Measurements from ENCODE around the gene HBQ1. TPM values are rescaled to one million over a fixed set of nuclear protein-coding genes. Genes with fewer than 3 reads are reported as not detected.

HBQ1 gene
- total and polyA plus RNA-seq, 4 donors, result 50.9 TPM; not detected in 3

GRCh38 chr16:193441-193840 is 13.2 kb downstream of the HBQ1 start:
- H3K36me3 ChIP-seq (ENCODE audit: control insufficient read depth in 4 of 4, insufficient read depth in 3 of 4, low read depth in 1 of 4, low read length in 3 of 4), result peaks cover 27 to 74% (median 60%) of the 10 kb centered on the region in 4 donors
- WGBS, result 96% methylated on average over 13 of the region's 15 CpGs
- H3K27ac ChIP-seq (ENCODE audit: low read depth in 1 of 2, low read length in 2 of 2), result no peak overlapping the region
- H3K4me3 ChIP-seq (ENCODE audit: low read depth in 1 of 3, low read length in 3 of 3), result no peak overlapping the region
- no peak overlapping the region for H3K9ac ChIP-seq (ENCODE audit: low read depth in 1 of 2, low read length in 2 of 2)
- no peak for DNase-seq (ENCODE audit: low spot score)
- H3K27me3 ChIP-seq (ENCODE audit: control insufficient read depth in 4 of 4, insufficient read depth in 4 of 4, low read length in 3 of 4), result no peaks in the 10 kb centered on the region
- H3K9me3 ChIP-seq (ENCODE audit: control insufficient read depth in 4 of 4, low read length in 3 of 4), result no peaks in the 10 kb centered on the region
- TF ChIP-seq FOXA1 (IDR thresholded peaks at IDR 0.05) (no peak), TAF1 (conservative IDR thresholded peaks at IDR 0.05) (no peak), ATF3 (IDR thresholded peaks at IDR 0.05) (no peak), HNF4A (conservative IDR thresholded peaks at IDR 0.05) (no peak), FOXA2 (IDR thresholded peaks at IDR 0.05) (no peak), SP1 (IDR thresholded peaks at IDR 0.05) (no peak), JUND (IDR thresholded peaks at IDR 0.05) (no peak), YY1 (IDR thresholded peaks at IDR 0.05) (no peak), HNF4G (IDR thresholded peaks at IDR 0.05) (no peak), GABPA (IDR thresholded peaks at IDR 0.05 in 1 of 2, conservative IDR thresholded peaks at IDR 0.05 in 1 of 2) (no peak), EGR1 (IDR thresholded peaks at IDR 0.05; ENCODE audit: low read depth in 2 of 2) (no peak), RXRA (IDR thresholded peaks at IDR 0.05) (no peak), NR2F2 (IDR thresholded peaks at IDR 0.05) (no peak), MAX (IDR thresholded peaks at IDR 0.05) (no peak), RAD21 (IDR thresholded peaks at IDR 0.05) (no peak)
- no peaks in the 10 kb centered on the region for H3K4me1 ChIP-seq (ENCODE audit: control insufficient read depth in 4 of 4, insufficient read depth in 4 of 4, low read length in 3 of 4)

DNA sequence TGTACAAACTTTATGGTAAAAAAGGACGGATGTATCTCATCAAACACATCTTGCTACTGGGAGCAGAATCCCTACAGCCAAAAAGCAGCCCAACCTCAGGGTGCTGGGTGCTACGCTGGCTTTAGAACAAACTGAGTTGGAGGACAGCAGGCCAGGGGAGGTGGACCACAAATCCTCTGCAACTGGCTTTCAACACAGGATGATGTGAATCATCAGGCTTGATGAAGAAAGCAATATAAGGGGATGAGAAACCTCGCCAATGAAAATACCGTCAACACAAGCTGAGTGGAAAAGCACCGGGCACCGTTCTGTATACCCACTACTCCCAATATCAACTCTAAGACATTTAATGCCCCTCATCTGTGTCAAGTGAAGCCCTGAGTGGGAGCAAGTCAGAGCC is 14.3 kb downstream of the HBQ1 start:
- Histone ChIP-seq H3K9me3 (ENCODE audit: control insufficient read depth in 4 of 4, low read length in 3 of 4) (no peaks in the 10 kb centered on the region), H3K9ac (ENCODE audit: low read depth in 1 of 2, low read length in 2 of 2) (no peak overlapping the region), H3K27ac (ENCODE audit: low read depth in 1 of 2, low read length in 2 of 2) (no peak overlapping the region), H3K27me3 (ENCODE audit: control insufficient read depth in 4 of 4, insufficient read depth in 4 of 4, low read length in 3 of 4) (no peaks in the 10 kb centered on the region), H3K4me3 (ENCODE audit: low read depth in 1 of 3, low read length in 3 of 3) (no peak overlapping the region), H3K36me3 (ENCODE audit: control insufficient read depth in 4 of 4, insufficient read depth in 3 of 4, low read depth in 1 of 4, low read length in 3 of 4) (peaks cover 27 to 66% (median 56%) of the 10 kb centered on the region in 4 donors), H3K4me1 (ENCODE audit: control insufficient read depth in 4 of 4, insufficient read depth in 4 of 4, low read length in 3 of 4) (no peaks in the 10 kb centered on the region)
- TF ChIP-seq EGR1 (IDR thresholded peaks at IDR 0.05; ENCODE audit: low read depth in 2 of 2), result no peak
- no peak for TF ChIP-seq YY1 (IDR thresholded peaks at IDR 0.05)
- TF ChIP-seq HNF4A (conservative IDR thresholded peaks at IDR 0.05), result no peak
- no peak for TF ChIP-seq MAX (IDR thresholded peaks at IDR 0.05)
- no peak for TF ChIP-seq NR2F2 (IDR thresholded peaks at IDR 0.05)
- TF ChIP-seq, protein P1, sequence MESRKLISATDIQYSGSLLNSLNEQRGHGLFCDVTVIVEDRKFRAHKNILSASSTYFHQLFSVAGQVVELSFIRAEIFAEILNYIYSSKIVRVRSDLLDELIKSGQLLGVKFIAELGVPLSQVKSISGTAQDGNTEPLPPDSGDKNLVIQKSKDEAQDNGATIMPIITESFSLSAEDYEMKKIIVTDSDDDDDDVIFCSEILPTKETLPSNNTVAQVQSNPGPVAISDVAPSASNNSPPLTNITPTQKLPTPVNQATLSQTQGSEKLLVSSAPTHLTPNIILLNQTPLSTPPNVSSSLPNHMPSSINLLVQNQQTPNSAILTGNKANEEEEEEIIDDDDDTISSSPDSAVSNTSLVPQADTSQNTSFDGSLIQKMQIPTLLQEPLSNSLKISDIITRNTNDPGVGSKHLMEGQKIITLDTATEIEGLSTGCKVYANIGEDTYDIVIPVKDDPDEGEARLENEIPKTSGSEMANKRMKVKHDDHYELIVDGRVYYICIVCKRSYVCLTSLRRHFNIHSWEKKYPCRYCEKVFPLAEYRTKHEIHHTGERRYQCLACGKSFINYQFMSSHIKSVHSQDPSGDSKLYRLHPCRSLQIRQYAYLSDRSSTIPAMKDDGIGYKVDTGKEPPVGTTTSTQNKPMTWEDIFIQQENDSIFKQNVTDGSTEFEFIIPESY (IDR thresholded peaks at IDR 0.05), result no peak
- TF ChIP-seq, protein P2, sequence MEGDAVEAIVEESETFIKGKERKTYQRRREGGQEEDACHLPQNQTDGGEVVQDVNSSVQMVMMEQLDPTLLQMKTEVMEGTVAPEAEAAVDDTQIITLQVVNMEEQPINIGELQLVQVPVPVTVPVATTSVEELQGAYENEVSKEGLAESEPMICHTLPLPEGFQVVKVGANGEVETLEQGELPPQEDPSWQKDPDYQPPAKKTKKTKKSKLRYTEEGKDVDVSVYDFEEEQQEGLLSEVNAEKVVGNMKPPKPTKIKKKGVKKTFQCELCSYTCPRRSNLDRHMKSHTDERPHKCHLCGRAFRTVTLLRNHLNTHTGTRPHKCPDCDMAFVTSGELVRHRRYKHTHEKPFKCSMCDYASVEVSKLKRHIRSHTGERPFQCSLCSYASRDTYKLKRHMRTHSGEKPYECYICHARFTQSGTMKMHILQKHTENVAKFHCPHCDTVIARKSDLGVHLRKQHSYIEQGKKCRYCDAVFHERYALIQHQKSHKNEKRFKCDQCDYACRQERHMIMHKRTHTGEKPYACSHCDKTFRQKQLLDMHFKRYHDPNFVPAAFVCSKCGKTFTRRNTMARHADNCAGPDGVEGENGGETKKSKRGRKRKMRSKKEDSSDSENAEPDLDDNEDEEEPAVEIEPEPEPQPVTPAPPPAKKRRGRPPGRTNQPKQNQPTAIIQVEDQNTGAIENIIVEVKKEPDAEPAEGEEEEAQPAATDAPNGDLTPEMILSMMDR (IDR thresholded peaks at IDR 0.05; ENCODE audit: low read depth, low read length, missing input control), result no peak
- DNase-seq (ENCODE audit: low spot score), result no peak
- 91% methylated on average over 6 of the region's 6 CpGs for WGBS

All from liver (tissue), 9 donors.